GDM1 (cell line): ENCODE data around the gene EFNA1.
"Not testable (repeated sequence)": the region's sequence is repeated elsewhere in the genome, so short reads cannot be mapped to it uniquely, and the experiment has no call there.

ENCODE experiments used
- DNase-seq: peaks from one replicate; lab custom pipeline; 2025; lab: John Stamatoyannopoulos, UW

EFNA1 gene

GRCh38 chr1:155145491-155145890 is 17.8 kb downstream of the EFNA1 start:
- no peak for DNase-seq

GRCh38 chr1:155155996-155156643 is 28.4 kb downstream of the EFNA1 start:
- DNase-seq = not testable (repeated sequence)

- no peak for DNase-seq
Observed at GRCh38 chr1:155158991-155159390, 31.3 kb downstream of the EFNA1 start.

DNA sequence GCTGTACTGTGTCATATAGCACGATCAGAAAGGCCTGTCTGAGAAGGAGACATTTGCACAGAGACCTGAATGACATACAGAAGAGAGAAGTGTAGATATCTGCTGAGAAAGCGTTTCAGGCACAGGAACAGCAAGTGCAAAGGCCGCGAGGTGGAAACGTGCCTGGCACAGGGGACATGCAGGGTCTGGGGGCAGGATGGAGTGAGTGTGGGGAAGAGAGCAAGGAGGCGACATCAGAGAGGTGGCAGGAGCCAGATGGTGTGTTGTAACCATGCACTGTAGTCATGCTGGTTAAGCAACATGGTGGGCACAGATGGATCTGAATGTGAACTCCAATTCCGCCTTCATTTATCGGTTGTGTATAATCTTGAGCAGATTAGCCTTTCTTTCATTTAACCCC is 32.5 kb downstream of the EFNA1 start:
- DNase-seq = no peak

DNA sequence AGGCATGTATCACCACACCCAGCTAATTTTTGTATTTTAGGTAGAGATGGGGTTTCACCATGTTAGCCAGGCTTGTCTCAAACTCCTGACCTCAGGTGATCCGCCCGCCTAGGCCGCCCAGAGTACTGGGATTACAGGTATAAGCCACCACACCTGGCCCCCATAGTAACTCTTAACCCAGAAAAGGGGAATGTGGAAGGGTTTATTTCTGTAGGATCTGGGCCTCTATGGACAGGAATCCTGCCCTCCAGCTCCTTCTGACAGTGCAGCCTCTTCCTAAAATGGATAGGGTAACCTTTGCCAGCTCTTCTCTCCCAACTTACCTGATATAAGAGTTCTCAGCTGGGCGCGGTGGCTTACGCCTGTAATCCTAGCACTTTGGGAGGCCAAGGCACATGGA is 35.0 kb downstream of the EFNA1 start:
- DNase-seq = not testable (repeated sequence)

GRCh38 chr1:155163785-155164184 is 36.1 kb downstream of the EFNA1 start:
- DNase-seq = not testable (repeated sequence)

DNA sequence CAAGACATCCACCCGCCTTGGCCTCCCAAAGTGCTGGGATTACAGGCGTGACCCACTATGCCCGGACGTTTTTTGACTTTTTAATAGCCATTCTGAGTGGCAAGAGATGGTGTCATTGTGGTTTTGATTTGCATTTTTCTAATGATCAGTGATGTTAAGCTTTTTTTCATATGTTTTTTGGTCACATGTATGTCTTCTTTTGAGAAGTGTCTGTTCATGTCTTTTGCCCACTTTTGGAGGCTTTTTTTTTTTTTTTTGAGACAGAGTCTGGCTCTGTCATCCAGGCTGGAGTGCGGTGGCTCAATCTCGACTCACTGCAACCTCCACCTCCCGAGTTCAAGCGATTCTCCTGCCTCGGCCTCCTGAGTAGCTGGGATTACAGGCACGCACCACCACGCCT is 36.9 kb downstream of the EFNA1 start:
- DNase-seq = not testable (repeated sequence)

- no peak for DNase-seq
Observed at GRCh38 chr1:155166051-155166470, 38.4 kb downstream of the EFNA1 start.

GRCh38 chr1:155166471-155167165 is 38.9 kb downstream of the EFNA1 start:
- DNase-seq = peak; percentile 83

DNA sequence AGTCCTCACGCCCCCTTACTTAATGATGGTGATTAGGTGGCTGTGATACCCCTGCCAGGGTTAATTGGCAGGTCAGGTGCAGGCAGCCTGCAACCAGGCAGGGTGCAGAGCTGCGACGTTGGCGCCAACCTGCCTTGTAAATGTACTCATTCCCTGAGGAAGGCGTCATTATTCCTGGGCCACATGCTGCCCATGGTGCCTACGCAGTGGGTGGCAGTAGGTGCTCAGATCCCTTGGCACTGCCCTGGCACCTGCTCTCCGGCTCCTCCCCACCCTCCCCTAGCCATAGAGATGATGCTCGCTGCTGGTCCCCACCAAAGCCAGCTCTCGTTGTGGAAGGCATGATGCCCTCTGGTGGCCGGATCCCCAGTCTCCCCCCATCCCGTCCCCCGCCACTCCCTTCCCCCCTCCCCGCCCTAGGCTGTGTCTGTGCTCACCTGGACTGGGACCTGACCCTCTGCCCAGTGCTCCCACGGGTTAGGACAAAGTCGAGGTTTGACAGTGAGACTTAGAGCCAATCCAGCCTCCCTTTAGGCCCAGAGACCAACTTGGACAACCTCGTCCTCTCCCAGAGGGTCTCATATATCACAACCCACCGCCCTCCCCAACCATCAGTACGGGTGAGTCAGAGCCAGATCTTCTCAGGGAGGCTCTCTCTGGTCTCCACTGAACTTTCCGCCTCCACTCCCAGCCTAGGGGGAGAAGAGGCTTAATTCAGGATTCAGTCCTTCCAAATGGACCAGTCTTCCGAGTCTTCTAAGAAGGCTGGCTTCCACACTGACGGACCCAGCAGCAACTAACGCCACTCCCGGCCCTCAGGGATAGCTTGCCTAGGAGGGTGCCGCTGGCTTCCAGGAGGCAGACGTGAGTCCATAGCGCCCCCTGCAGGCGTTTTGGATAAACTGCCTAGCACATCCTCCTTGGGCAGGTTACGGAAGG is 39.8 kb downstream of the EFNA1 start:
- DNase-seq = peak; percentile 83

GRCh38 chr1:155168105-155168445 is 40.4 kb downstream of the EFNA1 start:
- DNase-seq = not testable (repeated sequence)

DNA sequence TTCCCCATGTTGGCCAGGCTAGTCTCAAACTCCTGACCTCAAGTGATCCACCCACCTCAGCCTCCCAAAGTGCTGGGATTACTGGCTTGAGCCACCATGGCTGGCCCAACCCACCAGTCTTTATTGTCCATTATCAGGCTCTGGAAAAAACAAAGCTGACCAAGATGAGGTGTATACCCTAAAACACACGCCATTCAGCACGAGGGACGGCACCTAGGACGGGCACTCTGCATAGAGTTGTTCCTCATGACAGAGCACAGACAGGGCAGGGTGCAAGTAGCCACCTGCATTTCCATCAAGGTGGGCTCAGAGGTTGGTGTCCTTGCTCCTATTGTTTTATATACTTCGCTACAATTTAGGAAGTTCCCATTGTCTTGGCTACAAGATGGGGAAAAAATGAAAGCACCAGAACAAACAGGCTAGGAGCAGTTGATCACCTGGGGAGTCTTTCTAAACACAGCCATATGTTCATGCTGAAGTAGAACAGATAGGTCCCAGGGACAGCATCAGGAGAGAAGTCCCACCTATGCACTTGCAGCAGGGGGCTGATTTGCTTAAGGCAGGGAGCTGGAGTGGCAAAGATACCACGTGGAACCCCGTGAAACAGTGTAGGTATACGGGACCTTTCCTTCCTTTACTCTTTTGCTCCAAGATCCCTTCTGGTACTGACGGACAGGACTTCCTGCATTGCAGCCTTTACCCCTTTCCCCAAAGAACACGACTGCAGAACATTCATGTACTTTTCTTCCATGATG is 41.0 kb downstream of the EFNA1 start:
- DNase-seq = no peak

- no peak for DNase-seq
Observed at GRCh38 chr1:155169541-155169940, 41.9 kb downstream of the EFNA1 start.

DNA sequence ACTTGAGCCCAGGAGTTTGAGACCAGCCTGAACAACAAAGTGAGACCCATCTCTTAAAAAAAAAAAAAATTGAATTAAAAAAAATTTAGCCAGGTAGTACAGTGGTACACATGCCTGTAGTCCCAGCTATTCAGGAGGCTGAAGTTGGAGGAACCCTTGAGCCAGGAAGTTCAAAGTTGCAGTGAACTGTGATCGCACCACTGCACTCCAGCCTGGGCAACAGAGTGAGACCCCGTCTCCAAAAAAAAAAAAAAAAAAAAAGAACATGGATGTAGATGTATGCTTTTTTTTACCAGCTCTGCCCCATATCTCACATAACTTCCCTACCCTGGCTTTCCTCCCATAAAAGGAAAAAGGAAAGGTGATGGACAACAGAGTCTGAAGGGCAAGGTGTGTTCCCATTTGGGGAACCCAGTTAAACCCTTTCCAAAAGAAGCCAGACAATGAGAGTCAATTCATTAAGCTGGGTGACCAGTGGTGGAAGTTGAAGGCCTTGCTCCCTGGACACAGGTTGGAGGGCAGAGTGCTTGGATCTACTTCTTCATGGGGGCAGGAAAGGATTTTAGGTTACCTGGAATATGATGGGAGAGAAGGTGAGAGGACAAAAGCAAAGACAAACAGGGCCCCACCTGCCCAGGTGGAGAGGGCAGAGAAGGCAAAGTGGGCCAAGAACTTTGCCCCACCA is 42.6 kb downstream of the EFNA1 start:
- no peak for DNase-seq

DNA sequence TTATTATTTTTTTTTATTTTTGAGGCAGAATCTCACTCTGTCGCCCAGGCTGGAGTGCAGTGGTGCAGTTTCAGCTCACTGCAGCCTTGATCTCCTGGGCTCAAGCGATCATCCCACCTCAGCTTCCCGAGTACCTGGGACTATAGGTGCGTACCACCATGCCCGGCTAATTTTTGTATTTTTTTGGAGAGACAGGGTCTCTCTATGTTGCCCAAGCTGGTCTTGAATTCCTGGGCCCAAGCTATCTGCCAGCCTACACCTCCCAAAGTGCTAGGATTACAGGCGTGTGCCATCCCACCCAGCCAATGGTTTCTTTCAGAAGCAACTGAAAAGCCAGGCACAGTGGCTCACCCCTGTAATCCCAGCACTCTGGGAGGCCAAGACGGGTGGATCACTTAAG is 43.1 kb downstream of the EFNA1 start:
- DNase-seq = no peak

GRCh38 chr1:155171836-155172731 is 44.4 kb downstream of the EFNA1 start:
- no peak for DNase-seq

DNA sequence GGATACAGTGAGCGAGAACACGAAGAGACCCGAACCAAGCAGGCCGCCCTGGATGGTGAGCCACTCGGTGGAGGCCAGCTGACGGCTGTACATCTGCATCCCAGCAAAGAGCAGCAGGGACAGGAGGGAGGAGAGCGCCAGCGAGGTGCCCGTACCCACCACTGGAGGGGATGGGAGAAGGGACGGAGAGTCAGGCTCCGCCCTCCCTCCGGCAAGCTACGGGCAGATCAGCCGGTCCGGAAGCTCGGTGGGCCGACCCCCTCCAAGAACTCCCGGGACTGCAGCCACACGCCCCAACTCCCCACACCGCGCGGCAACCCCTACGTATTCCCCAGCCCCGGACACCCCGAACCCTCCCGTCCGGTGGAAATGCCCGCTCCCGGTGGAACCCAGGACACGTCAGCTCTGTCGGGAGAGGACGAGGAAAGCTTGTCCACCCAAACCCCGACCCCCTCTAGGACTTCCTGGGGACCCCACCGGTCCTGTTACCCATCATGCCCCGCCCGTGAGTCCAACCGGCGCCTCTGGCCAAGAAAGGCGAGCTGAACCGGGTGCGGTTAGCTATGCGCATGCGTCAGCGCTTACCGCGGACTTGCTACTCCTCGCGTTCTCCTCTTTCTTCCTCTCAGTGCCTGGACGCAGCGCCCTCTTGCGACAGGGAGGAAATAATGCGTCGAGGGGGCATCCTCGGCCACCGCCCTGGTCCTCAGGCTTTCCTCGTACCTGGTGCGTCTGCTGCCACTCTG is 45.2 kb downstream of the EFNA1 start, which contains the start of gene KRTCAP2:
TSS of gene KRTCAP2 (minus strand) at position 573 of the 746 bp plus-strand sequence. CDS start at position 493, 80 bp downstream.
- DNase-seq = peak; percentile 92

DNA sequence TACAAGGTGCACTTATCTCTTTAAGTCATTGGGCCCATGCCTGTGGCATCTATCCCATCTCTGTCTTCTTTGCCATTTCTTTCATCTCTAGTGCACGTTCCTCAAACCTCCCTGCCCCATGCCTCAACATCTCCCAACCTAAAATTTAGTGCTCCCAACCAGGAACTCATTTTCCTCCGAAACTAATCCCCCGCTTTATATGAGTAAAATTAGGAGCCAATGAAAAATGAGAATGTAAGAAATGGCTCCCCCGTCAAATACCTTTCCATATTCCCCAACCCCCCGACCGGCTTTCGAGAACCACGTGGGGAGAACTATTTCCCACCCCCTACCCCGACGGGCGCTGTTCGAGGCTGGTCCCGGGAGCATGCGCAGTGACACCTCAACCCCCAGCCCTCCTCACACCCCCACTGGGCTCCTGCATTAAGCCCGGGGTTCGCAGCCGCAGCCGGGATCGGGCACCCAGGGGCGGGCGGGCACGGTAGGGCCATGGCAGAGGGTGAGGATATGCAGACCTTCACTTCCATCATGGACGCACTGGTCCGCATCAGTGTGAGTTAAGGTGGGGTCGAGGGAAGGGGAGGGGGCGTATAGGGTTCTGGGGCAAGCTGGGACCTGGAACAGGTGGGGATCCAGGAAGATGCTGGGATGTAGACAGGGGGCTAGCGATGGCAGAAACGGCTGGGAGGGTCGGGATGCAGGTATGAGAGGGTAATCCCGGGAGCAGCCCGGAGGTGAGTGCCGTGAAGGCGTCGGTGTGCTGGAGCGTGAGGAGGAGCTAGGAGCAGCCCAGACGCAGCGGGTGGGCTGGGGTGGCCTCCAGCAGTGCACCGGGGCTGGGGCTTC is 46.0 kb downstream of the EFNA1 start, which contains the start of gene TRIM46:
TSS of gene TRIM46 (plus strand) at position 372 of the 846 bp plus-strand sequence. CDS start at position 490, 118 bp downstream.
- peak; percentile 50 for DNase-seq
